ENCODE measurements around the gene DBP. TPM values are rescaled to one million over a fixed set of nuclear protein-coding genes. Genes with fewer than 3 reads are reported as not detected.

The DBP gene
- total and polyA plus RNA-seq, 10 of the 15 experiments (the other 5 are each of a cell fraction or from before 2014, with no cell fraction given), result 2.0 to 10.6 (median 6.9) TPM

- TF ChIP-seq USF2 (IDR thresholded peaks at IDR 0.05; ENCODE audit: borderline replicate concordance, low read depth, low read length), result peak; percentile 64
- peak; percentile 100 for TF ChIP-seq RELB (IDR thresholded peaks at IDR 0.05; ENCODE audit: low read depth)
- no peak for TF ChIP-seq RAD21 (IDR thresholded peaks at IDR 0.05; ENCODE audit: insufficient read depth, low read depth, low read length)
- TF ChIP-seq, protein P1, sequence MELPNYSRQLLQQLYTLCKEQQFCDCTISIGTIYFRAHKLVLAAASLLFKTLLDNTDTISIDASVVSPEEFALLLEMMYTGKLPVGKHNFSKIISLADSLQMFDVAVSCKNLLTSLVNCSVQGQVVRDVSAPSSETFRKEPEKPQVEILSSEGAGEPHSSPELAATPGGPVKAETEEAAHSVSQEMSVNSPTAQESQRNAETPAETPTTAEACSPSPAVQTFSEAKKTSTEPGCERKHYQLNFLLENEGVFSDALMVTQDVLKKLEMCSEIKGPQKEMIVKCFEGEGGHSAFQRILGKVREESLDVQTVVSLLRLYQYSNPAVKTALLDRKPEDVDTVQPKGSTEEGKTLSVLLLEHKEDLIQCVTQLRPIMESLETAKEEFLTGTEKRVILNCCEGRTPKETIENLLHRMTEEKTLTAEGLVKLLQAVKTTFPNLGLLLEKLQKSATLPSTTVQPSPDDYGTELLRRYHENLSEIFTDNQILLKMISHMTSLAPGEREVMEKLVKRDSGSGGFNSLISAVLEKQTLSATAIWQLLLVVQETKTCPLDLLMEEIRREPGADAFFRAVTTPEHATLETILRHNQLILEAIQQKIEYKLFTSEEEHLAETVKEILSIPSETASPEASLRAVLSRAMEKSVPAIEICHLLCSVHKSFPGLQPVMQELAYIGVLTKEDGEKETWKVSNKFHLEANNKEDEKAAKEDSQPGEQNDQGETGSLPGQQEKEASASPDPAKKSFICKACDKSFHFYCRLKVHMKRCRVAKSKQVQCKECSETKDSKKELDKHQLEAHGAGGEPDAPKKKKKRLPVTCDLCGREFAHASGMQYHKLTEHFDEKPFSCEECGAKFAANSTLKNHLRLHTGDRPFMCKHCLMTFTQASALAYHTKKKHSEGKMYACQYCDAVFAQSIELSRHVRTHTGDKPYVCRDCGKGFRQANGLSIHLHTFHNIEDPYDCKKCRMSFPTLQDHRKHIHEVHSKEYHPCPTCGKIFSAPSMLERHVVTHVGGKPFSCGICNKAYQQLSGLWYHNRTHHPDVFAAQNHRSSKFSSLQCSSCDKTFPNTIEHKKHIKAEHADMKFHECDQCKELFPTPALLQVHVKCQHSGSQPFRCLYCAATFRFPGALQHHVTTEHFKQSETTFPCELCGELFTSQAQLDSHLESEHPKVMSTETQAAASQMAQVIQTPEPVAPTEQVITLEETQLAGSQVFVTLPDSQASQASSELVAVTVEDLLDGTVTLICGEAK (IDR thresholded peaks at IDR 0.05; ENCODE audit: borderline replicate concordance), result no peak; the same call in 1 of the 2 replicates
- TF ChIP-seq MTA2 (IDR thresholded peaks at IDR 0.05; ENCODE audit: low read depth), result no peak
- TF ChIP-seq E2F4 (IDR thresholded peaks at IDR 0.05; ENCODE audit: low read depth, low read length), result 0 out of 2 replicates have a peak, but pooled peaks have one; percentile 35
- no peak for TF ChIP-seq EED (IDR thresholded peaks at IDR 0.05; ENCODE audit: low read depth)
- no peak for TF ChIP-seq IRF4 (IDR thresholded peaks at IDR 0.05; ENCODE audit: low read depth, low read length)
- TF ChIP-seq ZZZ3 (IDR thresholded peaks at IDR 0.05; ENCODE audit: control insufficient read depth, insufficient read length, low read depth), result no peak
- peak; percentile 93 for TF ChIP-seq RAD51 (IDR thresholded peaks at IDR 0.05)
- TF ChIP-seq, protein P2, sequence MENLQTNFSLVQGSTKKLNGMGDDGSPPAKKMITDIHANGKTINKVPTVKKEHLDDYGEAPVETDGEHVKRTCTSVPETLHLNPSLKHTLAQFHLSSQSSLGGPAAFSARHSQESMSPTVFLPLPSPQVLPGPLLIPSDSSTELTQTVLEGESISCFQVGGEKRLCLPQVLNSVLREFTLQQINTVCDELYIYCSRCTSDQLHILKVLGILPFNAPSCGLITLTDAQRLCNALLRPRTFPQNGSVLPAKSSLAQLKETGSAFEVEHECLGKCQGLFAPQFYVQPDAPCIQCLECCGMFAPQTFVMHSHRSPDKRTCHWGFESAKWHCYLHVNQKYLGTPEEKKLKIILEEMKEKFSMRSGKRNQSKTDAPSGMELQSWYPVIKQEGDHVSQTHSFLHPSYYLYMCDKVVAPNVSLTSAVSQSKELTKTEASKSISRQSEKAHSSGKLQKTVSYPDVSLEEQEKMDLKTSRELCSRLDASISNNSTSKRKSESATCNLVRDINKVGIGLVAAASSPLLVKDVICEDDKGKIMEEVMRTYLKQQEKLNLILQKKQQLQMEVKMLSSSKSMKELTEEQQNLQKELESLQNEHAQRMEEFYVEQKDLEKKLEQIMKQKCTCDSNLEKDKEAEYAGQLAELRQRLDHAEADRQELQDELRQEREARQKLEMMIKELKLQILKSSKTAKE (IDR thresholded peaks at IDR 0.05; ENCODE audit: low read depth, poor library complexity, severe bottlenecking), result no peak
- TF ChIP-seq, protein P3, sequence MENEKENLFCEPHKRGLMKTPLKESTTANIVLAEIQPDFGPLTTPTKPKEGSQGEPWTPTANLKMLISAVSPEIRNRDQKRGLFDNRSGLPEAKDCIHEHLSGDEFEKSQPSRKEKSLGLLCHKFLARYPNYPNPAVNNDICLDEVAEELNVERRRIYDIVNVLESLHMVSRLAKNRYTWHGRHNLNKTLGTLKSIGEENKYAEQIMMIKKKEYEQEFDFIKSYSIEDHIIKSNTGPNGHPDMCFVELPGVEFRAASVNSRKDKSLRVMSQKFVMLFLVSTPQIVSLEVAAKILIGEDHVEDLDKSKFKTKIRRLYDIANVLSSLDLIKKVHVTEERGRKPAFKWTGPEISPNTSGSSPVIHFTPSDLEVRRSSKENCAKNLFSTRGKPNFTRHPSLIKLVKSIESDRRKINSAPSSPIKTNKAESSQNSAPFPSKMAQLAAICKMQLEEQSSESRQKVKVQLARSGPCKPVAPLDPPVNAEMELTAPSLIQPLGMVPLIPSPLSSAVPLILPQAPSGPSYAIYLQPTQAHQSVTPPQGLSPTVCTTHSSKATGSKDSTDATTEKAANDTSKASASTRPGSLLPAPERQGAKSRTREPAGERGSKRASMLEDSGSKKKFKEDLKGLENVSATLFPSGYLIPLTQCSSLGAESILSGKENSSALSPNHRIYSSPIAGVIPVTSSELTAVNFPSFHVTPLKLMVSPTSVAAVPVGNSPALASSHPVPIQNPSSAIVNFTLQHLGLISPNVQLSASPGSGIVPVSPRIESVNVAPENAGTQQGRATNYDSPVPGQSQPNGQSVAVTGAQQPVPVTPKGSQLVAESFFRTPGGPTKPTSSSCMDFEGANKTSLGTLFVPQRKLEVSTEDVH (IDR thresholded peaks at IDR 0.05; ENCODE audit: low read depth, partially characterized antibody), result no peak
- TF ChIP-seq STAT1 (conservative IDR thresholded peaks at IDR 0.05), result no peak
- no peak for TF ChIP-seq NR2C2 (IDR thresholded peaks at IDR 0.05; ENCODE audit: borderline replicate concordance, control insufficient read depth, insufficient read length, low read depth)
- TF ChIP-seq BCL11A (IDR thresholded peaks at IDR 0.05; ENCODE audit: low read depth, low read length), result no peak
- TF ChIP-seq POLR2AphosphoS2 (IDR thresholded peaks at IDR 0.05; ENCODE audit: low read depth, low read length), result no peak
These were observed 319 bp upstream of the DBP start (continued) for GRCh38 chr19:48637449-48637947.
